K562 (cell line): ENCODE measurements around the gene EVI5L. TPM values are rescaled to one million over a fixed set of nuclear protein-coding genes. Genes with fewer than 3 reads are reported as not detected.

ENCODE experiments used
- ATAC-seq: fragments of 200-7000 bp; cut with Tn5 transposase; 3 replicates; pipeline ENCODE4 v1.9.1; 2020; ENCODE audit warnings: moderate library complexity
- BruUV-seq: library from RNA; stranded (reverse); fragments of 400-500 nt; replicated peaks from 2 replicates; lab custom pipeline; 2021; lab: Mats Ljungman, UMichigan
- CTCF ChIA-PET: fragments of 300-600 bp; formaldehyde crosslinking; extraction: SDS; loops from one replicate; lab custom pipeline; 2021; ENCODE audit warnings: low intra/inter-chr PET ratio; lab: Yijun Ruan, JAX
- POLR2A ChIA-PET: fragments of 300-600, 350-650 bp; sonication (Branson Sonifier 250); formaldehyde crosslinking; extraction: SDS; loops from one replicate; lab custom pipeline; 2021; ENCODE audit warnings: antibody characterized with exemption, inconsistent platforms; lab: Yijun Ruan, JAX
- DNase-seq, 4 experiments: peaks; one replicate each; pipeline versions ENCODE4 v3.0.0 to v3.0.0-alpha.2; 2011 to 2018; ENCODE audit warnings: low spot score in 3 of 4, mixed read lengths in 3 of 4; ENCODE audit errors: extremely low read depth in 1 of 4
- FAIRE-seq: peaks from 2 replicates; lab custom pipeline; 2011; peaks lifted over from hg19 to GRCh38; lab: Jason Lieb, UNC
- H2AFZ ChIP-seq: 2 replicates; pipeline ENCODE4 v1.6.0; 2011; ENCODE audit warnings: low read depth, low read length, control low read depth, inconsistent platforms
- H3K27ac ChIP-seq: fragments of 200-600 bp; 3 replicates; pipeline ENCODE4 v1.8.0; 2011; ENCODE audit warnings: low read depth, mild to moderate bottlenecking, control low read depth, inconsistent platforms, low read length, moderate library complexity, mixed read lengths; ENCODE audit errors: extremely low read depth
- H3K27me3 ChIP-seq, 2 experiments: fragments of 300-600 bp in 1 of 2; 2 replicates in 1 of 2; 3 replicates in 1 of 2; pipeline versions ENCODE4 v1.6.0 to v1.8.0; 2011; ENCODE audit warnings: inconsistent platforms in 2 of 2, low read length in 2 of 2, mild to moderate bottlenecking in 1 of 2, mixed read lengths in 1 of 2, moderate library complexity in 1 of 2; ENCODE audit not compliant: control insufficient read depth in 2 of 2, insufficient read depth in 2 of 2
- H3K36me3 ChIP-seq: fragments of 300-600 bp; 3 replicates; pipeline ENCODE4 v1.8.0; 2011; ENCODE audit warnings: mild to moderate bottlenecking, low read length, inconsistent platforms; ENCODE audit not compliant: control insufficient read depth, insufficient read depth
- H3K4me1 ChIP-seq, 2 experiments: fragments of 200-600 bp in 1 of 2; replicated peaks in 1 of 2; 2 replicates in 1 of 2; 3 replicates in 1 of 2; pipeline versions ENCODE4 v1.5.1 to v1.8.0; 2011; ENCODE audit warnings: inconsistent platforms in 2 of 2, low read length in 2 of 2, mild to moderate bottlenecking in 1 of 2, mixed read lengths in 1 of 2, moderate library complexity in 1 of 2; ENCODE audit not compliant: control insufficient read depth in 2 of 2, insufficient read depth in 2 of 2
- H3K4me2 ChIP-seq: 2 replicates; pipeline ENCODE4 v1.6.1; 2011; ENCODE audit warnings: low read length, control low read depth, inconsistent platforms, mixed read lengths; ENCODE audit not compliant: insufficient read depth
- H3K4me3 ChIP-seq: fragments of 200-600 bp; sonication (generic), shearing (Covaris generic); 2 replicates; pipeline ENCODE4 v1.5.1; 2016; ENCODE audit warnings: control low read depth, inconsistent platforms
- H3K79me2 ChIP-seq: fragments of 200-600 bp; 3 replicates; pipeline ENCODE4 v1.8.0; 2011; ENCODE audit warnings: low read length, inconsistent platforms; ENCODE audit not compliant: control insufficient read depth, insufficient read depth
- H3K9ac ChIP-seq, 2 experiments: 2 replicates each; pipeline versions ENCODE4 v1.6.0 to v1.6.1; 2011; ENCODE audit warnings: low read depth in 2 of 2, low read length in 2 of 2, control low read depth in 1 of 2, inconsistent platforms in 1 of 2, mild to moderate bottlenecking in 1 of 2, mixed read lengths in 1 of 2; ENCODE audit not compliant: insufficient read depth in 1 of 2
- H3K9me1 ChIP-seq: one replicate; pipeline ENCODE4 v1.6.0; 2011; ENCODE audit warnings: inconsistent platforms, mild to moderate bottlenecking, low read length, moderate library complexity; ENCODE audit not compliant: control insufficient read depth, insufficient read depth
- H3K9me3 ChIP-seq: replicated peaks from 2 replicates; pipeline ENCODE4 v1.5.1; 2011; ENCODE audit warnings: low read depth, low read length, inconsistent platforms; ENCODE audit not compliant: control insufficient read depth, insufficient read depth
- H4K20me1 ChIP-seq: replicated peaks from 2 replicates; pipeline ENCODE4 v1.6.1; 2011; ENCODE audit warnings: low read length, inconsistent platforms, mixed read lengths; ENCODE audit not compliant: control insufficient read depth, insufficient read depth
- CEBPB ChIP-seq: fragments of 450-650 bp; IDR thresholded peaks from 2 replicates; pipeline ENCODE4 v1.6.1; 2016; ENCODE audit warnings: missing genetic modification characterization, missing compliant biosample characterization
- WGBS: fragments of 100-300 bp; shearing (Covaris generic); methylation state at CpG from one replicate; pipeline ENCODE4 v1.1.6; 2016; ENCODE audit warnings: low coverage, mixed read lengths; ENCODE audit not compliant: insufficient coverage; ENCODE audit errors: missing lambda C conversion rate; 5-methylcytosine and 5-hydroxymethylcytosine counted together
- in situ Hi-C: fragments of 300-500 bp; cut with MboI; formaldehyde crosslinking; loops from 4 replicates; pipeline ENCODE4 v1.15.0; 2018; ENCODE audit warnings: inconsistent platforms, mixed read lengths
- intact Hi-C: fragments of 100-400 bp; cut with micrococcal nuclease; formaldehyde crosslinking; loops from 2 replicates; pipeline ENCODE4 v1.14.2; 2022
- polyA plus RNA-seq, 8 experiments: library from polyadenylated mRNA; depleted of rRNA in 4 of 8; stranded (reverse) in 5 of 8; unstranded in 3 of 8; fragments of >200 nt; fragmentation: Nextera tagmentation in 2 of 8; fragmentation: Illumina TruSeq in 1 of 8; extraction: Ambion mirVana in 2 of 8; extraction: Trizol in 1 of 8; gene quantifications; 2 replicates each; pipeline versions ENCODE4 v1.2.1 to v1.2.3, GENCODE V29; 2011 to 2014; ENCODE audit warnings: inconsistent platforms in 1 of 8, missing spikeins in 1 of 8
- total RNA-seq, 7 experiments: library from RNA; depleted of rRNA in 6 of 7; stranded (reverse); fragments of >200 nt in 6 of 7; fragmentation: Illumina TruSeq in 2 of 7; extraction: Trizol in 2 of 7; gene quantifications; 2 replicates each; pipeline versions ENCODE4 v1.2.1 to v1.2.3, GENCODE V29; 2011 to 2021; ENCODE audit warnings: low replicate concordance in 1 of 7
- TF ChIP-seq, protein P1 (sequence below), 2 experiments: fragments of 450-650 bp in 1 of 2; sonication (generic) in 1 of 2; formaldehyde crosslinking in 1 of 2; IDR thresholded peaks; 2 replicates each; pipeline versions ENCODE4 v1.7.1 to v1.9.0; 2016 to 2022; ENCODE audit warnings: inconsistent platforms in 1 of 2, mild to moderate bottlenecking in 1 of 2, missing genetic modification reagents in 1 of 2

EVI5L gene
- total and polyA plus RNA-seq, 9 of the 15 experiments (the other 6 are each of a cell fraction or from before 2014, with no cell fraction given): 0.69 to 1.8 (median 1.2) TPM; not detected in 2

DNA sequence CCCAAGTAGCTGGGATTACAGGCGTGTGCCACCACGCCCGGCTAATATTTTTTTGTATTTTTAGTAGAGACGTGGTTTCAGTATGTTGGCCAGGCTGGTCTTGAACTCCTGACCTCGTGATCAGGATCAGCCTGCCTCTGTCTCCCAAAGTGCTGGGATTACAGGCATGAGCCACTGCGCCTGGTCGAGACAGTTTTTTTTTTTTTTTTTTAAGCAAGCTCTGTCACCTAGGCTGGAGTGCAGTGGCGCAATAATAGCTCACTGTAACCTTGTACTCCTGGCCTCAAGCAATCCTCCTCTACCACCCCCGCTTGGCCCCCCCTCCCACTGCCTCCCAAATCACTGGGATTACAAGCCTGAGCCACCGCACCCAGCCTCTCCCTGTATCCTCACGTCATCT, 67.3 kb downstream of the EVI5L start:
- H3K27me3 ChIP-seq: no peaks in the 10 kb centered on the region
- H4K20me1 ChIP-seq: no peaks in the 10 kb centered on the region
- H3K79me2 ChIP-seq: peaks cover 3% of the 10 kb centered on the region; the same call in 2 of the 3 replicates
- no TSS peak for BruUV-seq
- FAIRE-seq: no peak
- no peak for ATAC-seq
- H3K4me1 ChIP-seq: peaks cover 4 to 28% of the 10 kb centered on the region in 2 experiments; a peak in 4 of 5 replicates
- in situ Hi-C loops (no loop called here), intact Hi-C loops (no loop called here)
- CTCF ChIA-PET: no interaction called here
- H3K9me1 ChIP-seq: no peaks in the 10 kb centered on the region
- no peak overlapping the region for H3K9ac ChIP-seq
- 0 out of 2 replicates have a peak, but pooled peaks have one; percentile 17 for TF ChIP-seq CEBPB (tag)
- TF ChIP-seq, protein P1, sequence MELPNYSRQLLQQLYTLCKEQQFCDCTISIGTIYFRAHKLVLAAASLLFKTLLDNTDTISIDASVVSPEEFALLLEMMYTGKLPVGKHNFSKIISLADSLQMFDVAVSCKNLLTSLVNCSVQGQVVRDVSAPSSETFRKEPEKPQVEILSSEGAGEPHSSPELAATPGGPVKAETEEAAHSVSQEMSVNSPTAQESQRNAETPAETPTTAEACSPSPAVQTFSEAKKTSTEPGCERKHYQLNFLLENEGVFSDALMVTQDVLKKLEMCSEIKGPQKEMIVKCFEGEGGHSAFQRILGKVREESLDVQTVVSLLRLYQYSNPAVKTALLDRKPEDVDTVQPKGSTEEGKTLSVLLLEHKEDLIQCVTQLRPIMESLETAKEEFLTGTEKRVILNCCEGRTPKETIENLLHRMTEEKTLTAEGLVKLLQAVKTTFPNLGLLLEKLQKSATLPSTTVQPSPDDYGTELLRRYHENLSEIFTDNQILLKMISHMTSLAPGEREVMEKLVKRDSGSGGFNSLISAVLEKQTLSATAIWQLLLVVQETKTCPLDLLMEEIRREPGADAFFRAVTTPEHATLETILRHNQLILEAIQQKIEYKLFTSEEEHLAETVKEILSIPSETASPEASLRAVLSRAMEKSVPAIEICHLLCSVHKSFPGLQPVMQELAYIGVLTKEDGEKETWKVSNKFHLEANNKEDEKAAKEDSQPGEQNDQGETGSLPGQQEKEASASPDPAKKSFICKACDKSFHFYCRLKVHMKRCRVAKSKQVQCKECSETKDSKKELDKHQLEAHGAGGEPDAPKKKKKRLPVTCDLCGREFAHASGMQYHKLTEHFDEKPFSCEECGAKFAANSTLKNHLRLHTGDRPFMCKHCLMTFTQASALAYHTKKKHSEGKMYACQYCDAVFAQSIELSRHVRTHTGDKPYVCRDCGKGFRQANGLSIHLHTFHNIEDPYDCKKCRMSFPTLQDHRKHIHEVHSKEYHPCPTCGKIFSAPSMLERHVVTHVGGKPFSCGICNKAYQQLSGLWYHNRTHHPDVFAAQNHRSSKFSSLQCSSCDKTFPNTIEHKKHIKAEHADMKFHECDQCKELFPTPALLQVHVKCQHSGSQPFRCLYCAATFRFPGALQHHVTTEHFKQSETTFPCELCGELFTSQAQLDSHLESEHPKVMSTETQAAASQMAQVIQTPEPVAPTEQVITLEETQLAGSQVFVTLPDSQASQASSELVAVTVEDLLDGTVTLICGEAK (IDR thresholded peaks at IDR 0.05): no peak
- TF ChIP-seq, protein P1 (CRISPR knock-in tag; IDR thresholded peaks at IDR 0.05): no peak
- DNase-seq: no peak
- no peak overlapping the region for H3K4me2 ChIP-seq
- H3K36me3 ChIP-seq: peaks cover 19% of the 10 kb centered on the region; the same call in 1 of the 3 replicates
- H2AFZ ChIP-seq: no peak overlapping the region
- no peak overlapping the region for H3K4me3 ChIP-seq
- H3K9me3 ChIP-seq: no peaks in the 10 kb centered on the region
- WGBS: 69% methylated on average over 9 of the region's 11 CpGs
- no peak overlapping the region for H3K27ac ChIP-seq
- POLR2A ChIA-PET: interaction anchor here (0.6 to 1.1 kb wide), 4 partner anchors 9 to 28 kb away, joined by 3 to 6 read pairs (median 4); partner anchors contain the start of genes LRRC8E and TGFBR3L
